Measurements from ENCODE around the gene GSTM4. TPM values are rescaled to one million over a fixed set of nuclear protein-coding genes. Genes with fewer than 3 reads are reported as not detected.

Gene GSTM4
- total RNA-seq, 1 donor from 2014 or later = 7.8 TPM

DNA sequence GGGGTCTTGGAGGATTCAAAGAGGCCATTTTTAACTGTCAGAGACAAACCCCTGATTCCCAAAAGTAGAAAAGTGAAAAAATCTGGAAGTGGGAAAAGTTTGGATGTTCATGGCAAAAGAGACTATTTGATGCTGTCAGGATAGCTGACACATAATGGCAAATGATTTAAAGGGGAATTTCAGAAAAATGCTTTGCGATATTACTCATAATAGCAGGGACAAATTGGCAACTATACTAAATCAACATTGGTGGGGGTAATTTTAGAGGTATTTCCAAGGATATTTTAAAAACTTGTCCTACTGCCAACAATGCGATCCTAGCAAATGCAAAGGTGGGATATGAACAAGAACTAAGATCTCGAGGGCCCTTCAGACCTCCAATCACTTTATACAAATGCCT lies 5.3 kb upstream of the GSTM4 start:
- DNase-seq (ENCODE audit: low spot score) = no peak
- H3K36me3 Mint-ChIP-seq (ENCODE audit: low read depth, unreplicated experiment) = no peaks in the 10 kb centered on the region
- peaks cover 8% of the 10 kb centered on the region for H3K4me1 Mint-ChIP-seq (ENCODE audit: unreplicated experiment)
- H3K27ac Mint-ChIP-seq (ENCODE audit: unreplicated experiment) = no peak overlapping the region
- no peaks in the 10 kb centered on the region for H3K9me3 Mint-ChIP-seq (ENCODE audit: unreplicated experiment)
- no peaks in the 10 kb centered on the region for H3K27me3 Mint-ChIP-seq (ENCODE audit: unreplicated experiment)
- TF ChIP-seq, protein P1, sequence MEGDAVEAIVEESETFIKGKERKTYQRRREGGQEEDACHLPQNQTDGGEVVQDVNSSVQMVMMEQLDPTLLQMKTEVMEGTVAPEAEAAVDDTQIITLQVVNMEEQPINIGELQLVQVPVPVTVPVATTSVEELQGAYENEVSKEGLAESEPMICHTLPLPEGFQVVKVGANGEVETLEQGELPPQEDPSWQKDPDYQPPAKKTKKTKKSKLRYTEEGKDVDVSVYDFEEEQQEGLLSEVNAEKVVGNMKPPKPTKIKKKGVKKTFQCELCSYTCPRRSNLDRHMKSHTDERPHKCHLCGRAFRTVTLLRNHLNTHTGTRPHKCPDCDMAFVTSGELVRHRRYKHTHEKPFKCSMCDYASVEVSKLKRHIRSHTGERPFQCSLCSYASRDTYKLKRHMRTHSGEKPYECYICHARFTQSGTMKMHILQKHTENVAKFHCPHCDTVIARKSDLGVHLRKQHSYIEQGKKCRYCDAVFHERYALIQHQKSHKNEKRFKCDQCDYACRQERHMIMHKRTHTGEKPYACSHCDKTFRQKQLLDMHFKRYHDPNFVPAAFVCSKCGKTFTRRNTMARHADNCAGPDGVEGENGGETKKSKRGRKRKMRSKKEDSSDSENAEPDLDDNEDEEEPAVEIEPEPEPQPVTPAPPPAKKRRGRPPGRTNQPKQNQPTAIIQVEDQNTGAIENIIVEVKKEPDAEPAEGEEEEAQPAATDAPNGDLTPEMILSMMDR (IDR thresholded peaks at IDR 0.05; ENCODE audit: unreplicated experiment) = no peak
- no peak overlapping the region for H3K4me3 Mint-ChIP-seq (ENCODE audit: unreplicated experiment)

DNA sequence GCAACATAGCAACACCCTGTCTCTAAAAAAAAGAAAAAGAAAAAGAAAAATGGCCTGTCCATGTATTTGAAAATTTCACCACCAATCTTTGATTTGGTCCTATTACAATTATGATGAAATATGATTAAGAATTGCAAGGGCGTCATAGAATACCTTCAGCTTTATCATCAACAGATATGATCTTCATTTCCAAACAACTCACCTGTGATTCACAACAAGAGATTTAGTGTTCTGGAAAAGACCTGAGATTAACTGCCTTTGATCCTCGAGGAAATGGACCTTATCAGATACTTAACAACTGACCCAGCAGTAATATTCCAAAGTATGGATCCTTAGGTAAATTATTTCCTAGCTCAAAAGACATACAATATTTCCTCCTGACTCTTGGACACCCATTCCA lies 3.5 kb upstream of the GSTM4 start:
- no peaks in the 10 kb centered on the region for H3K9me3 Mint-ChIP-seq (ENCODE audit: unreplicated experiment)
- no peak for DNase-seq (ENCODE audit: low spot score)
- no peak overlapping the region for H3K27ac Mint-ChIP-seq (ENCODE audit: unreplicated experiment)
- TF ChIP-seq, protein P1 (IDR thresholded peaks at IDR 0.05; ENCODE audit: unreplicated experiment) = no peak
- no peak overlapping the region for H3K4me3 Mint-ChIP-seq (ENCODE audit: unreplicated experiment)
- no peaks in the 10 kb centered on the region for H3K36me3 Mint-ChIP-seq (ENCODE audit: low read depth, unreplicated experiment)
- H3K27me3 Mint-ChIP-seq (ENCODE audit: unreplicated experiment) = no peaks in the 10 kb centered on the region
- H3K4me1 Mint-ChIP-seq (ENCODE audit: unreplicated experiment) = peaks cover 9% of the 10 kb centered on the region

DNA sequence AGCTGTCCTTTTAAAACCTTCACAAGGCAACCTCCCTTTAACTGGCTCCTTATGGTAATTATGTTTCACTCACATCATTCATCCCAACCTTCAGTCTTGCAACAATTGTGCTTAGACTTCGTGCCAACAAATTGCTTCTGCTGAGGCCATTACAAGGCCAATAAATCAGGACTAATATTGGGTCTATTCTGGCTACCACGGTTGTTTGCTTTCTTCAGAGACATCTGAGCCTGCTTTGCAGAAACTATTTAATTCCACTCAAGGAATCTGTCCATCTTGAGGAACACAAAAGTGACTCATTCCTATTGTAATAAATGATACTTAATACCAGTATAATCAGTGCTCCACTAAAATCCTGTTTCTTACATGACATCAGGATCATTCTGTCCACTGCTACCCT lies 2.6 kb upstream of the GSTM4 start:
- Mint-ChIP-seq H3K4me1 (ENCODE audit: unreplicated experiment) (peaks cover 13% of the 10 kb centered on the region), H3K4me3 (ENCODE audit: unreplicated experiment) (no peak overlapping the region), H3K36me3 (ENCODE audit: low read depth, unreplicated experiment) (no peaks in the 10 kb centered on the region), H3K27me3 (ENCODE audit: unreplicated experiment) (peaks cover 1% of the 10 kb centered on the region), H3K9me3 (ENCODE audit: unreplicated experiment) (no peaks in the 10 kb centered on the region), H3K27ac (ENCODE audit: unreplicated experiment) (no peak overlapping the region)
- no peak for DNase-seq (ENCODE audit: low spot score)
- TF ChIP-seq, protein P1 (IDR thresholded peaks at IDR 0.05; ENCODE audit: unreplicated experiment) = no peak

DNA sequence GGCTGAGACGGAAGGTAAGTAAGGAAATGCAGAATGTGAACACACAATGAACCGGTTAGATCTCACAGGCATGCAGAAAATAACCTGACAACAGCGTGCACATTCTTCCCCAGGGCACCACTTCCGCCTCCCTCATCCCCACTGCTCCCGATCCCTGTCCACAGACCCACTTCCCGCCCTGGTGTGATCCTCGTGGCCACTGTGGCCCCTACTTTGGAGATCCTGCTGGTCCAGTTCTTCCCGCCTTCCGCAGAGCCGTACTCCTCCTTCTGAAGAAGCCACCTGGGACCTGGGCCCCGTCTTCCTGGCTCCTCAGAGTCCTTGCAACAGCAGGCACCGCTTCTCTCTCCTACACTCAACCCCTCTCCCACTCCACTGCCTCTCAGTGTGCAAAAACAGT lies 1.4 kb upstream of the GSTM4 start:
- peaks cover 17% of the 10 kb centered on the region for H3K4me1 Mint-ChIP-seq (ENCODE audit: unreplicated experiment)
- TF ChIP-seq, protein P1 (IDR thresholded peaks at IDR 0.05; ENCODE audit: unreplicated experiment) = no peak
- no peak overlapping the region for H3K27ac Mint-ChIP-seq (ENCODE audit: unreplicated experiment)
- DNase-seq (ENCODE audit: low spot score) = no peak
- peaks cover 5% of the 10 kb centered on the region for H3K36me3 Mint-ChIP-seq (ENCODE audit: low read depth, unreplicated experiment)
- H3K27me3 Mint-ChIP-seq (ENCODE audit: unreplicated experiment) = peaks cover 4% of the 10 kb centered on the region
- H3K4me3 Mint-ChIP-seq (ENCODE audit: unreplicated experiment) = no peak overlapping the region
- H3K9me3 Mint-ChIP-seq (ENCODE audit: unreplicated experiment) = no peaks in the 10 kb centered on the region

DNA sequence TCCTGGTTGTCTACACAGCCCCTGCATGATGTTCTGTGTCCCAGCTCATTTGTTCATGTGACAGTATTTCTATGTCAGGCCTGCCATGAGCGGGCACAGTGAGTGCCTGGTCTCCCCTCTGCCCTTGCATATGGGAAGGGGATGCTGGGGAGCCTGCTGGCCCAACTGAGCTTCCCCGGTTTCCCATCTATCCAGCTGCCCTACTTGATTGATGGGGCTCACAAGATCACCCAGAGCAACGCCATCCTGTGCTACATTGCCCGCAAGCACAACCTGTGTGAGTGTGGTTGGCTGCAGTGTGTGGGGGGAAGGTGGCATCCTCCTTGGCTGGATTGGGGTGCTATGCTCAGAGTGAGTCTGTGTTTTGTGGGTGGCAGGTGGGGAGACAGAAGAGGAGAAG lies 1.5 kb downstream of the GSTM4 start:
- Mint-ChIP-seq H3K27ac (ENCODE audit: unreplicated experiment) (no peak overlapping the region), H3K27me3 (ENCODE audit: unreplicated experiment) (peaks cover 8% of the 10 kb centered on the region), H3K4me3 (ENCODE audit: unreplicated experiment) (no peak overlapping the region), H3K4me1 (ENCODE audit: unreplicated experiment) (peaks cover 17% of the 10 kb centered on the region), H3K36me3 (ENCODE audit: low read depth, unreplicated experiment) (peaks cover 5% of the 10 kb centered on the region), H3K9me3 (ENCODE audit: unreplicated experiment) (no peaks in the 10 kb centered on the region)
- no peak for DNase-seq (ENCODE audit: low spot score)
- TF ChIP-seq, protein P1 (IDR thresholded peaks at IDR 0.05; ENCODE audit: unreplicated experiment) = no peak

All from endothelial cell (in vitro differentiated cells).